NCI-H748 (cell line): ENCODE data around the gene YIPF5.

ENCODE experiments used
- DNase-seq: peaks from one replicate; lab custom pipeline; 2025; ENCODE audit not compliant: unreplicated experiment; lab: John Stamatoyannopoulos, UW

Gene YIPF5

DNA sequence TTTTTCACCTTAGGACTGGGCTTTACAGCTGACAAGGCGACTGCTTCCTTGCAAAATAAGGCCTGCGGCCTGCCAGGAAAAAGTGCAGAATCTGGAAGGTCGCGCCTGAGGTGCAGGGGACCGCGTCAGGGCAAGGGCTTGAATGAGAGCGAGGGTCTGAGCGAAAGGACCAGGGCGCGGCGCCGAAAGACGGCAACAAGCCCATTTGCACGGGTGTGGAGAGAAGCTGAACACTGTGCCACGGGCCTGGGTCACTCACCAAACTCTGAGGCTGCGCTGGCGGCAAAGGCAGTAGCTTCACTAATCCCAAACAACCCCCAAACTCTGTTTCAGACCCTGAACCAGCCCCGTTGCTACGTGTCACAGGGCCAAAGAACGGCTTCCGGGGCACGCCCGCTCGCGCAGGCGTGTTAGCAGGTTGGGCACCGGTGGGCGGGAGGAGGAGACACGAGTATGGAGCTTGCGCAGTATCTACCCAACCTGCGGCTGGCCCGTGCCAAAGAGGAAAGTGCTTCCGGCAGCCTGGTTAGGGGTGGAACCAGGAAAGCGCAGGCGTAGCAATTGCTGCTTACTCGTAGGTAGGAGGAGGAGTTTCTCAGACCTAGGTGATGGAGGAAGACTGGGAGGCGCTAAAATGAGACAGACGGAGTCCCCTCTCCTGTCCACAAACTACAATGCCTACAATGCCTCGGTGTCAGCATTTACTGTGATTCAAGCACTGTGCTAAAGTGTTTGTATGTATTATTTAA lies at the start of gene YIPF5, which contains the start of gene KCTD16:
TSS of gene YIPF5 (minus strand) at position 384 of the 749 bp plus-strand sequence. CDS start 704 bp downstream, outside the sequence.
TSS of gene KCTD16 (plus strand) at position 598 of the 749 bp plus-strand sequence.
- DNase-seq, result peak; percentile 98

DNA sequence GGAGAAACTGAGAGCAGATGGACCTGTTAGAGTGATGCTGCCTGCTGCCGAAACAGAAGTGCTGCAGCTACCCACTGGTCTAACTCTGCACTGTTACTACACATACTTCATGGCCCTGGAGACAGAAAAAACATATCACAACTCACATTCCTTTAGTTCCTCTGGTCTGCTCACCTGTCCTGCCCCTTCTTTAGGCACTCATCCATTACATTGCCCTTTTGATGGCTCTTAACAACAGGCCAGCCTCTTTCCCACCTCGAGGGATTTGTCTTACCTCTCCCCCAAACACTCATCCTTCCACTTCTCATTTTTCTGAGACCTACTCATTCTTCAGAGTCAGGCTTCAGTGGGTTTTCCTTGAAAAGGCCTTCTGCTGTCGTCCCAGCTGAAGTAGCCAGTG lies 49.4 kb upstream of the YIPF5 start:
- DNase-seq, result no peak

DNA sequence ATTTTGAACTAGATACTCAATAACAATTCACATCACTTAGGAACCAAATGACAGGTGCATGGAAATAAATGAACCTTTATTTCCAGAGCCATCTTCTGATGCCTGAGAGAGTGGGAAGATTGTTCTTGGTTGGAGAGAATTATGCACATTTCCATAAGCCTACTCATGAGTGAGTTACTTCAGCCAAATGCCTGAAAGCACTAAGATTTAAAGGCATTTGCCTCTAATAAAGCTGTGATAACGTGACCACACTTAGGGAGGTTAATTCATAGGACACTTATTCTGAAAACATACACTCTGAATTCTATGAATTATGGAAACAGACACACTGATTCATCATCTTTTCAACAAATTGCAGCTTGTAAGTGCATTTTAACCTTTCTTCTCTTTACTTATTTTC lies 40.2 kb upstream of the YIPF5 start:
- peak; percentile 31 for DNase-seq

DNA sequence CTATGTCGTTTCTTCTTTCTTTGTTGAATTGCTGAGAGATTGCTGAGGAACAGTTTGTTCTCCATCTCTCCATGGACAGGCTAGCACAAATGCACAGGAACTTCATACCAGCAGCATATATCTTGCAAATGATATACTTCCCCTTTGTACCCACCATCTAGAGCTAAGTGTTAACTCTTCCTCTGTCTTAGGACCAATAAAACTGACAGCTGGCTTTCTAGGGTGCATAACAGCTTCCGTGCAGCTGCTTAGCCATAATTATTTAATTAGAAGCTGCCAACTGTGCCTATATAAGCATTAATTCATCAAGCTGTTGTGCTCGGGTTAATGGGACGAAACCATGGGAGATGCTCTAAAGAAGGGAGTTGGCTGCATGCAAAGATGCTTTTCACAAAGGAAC lies 38.9 kb upstream of the YIPF5 start:
- peak; percentile 88 for DNase-seq

DNA sequence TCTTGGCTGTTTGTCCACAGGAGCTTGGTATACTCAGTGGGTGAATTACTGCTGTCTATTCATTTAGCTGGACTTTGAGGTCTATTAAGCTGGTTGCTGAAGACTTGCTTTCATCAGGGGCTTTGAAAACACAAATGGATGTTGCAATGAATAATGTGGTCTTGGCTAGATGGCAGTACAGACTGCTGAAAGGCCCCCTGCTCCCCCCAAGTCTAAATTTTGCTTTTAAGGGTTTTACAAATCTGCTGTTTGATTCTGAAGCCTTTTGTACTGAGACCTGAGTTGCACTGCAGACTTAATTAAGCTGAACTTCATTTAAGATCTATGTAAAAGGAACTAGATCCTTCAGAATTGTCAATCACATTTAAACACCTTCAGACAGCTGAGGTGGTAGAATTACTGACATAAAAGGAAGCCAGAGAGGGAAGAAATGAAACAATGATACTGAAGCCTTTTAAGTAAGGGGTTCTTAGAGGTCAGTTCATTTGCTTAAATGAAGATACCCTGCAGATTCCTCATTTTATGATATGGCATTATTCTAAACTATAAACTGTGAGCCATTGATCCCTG lies 37.5 kb upstream of the YIPF5 start:
- DNase-seq, result peak; percentile 86

DNA sequence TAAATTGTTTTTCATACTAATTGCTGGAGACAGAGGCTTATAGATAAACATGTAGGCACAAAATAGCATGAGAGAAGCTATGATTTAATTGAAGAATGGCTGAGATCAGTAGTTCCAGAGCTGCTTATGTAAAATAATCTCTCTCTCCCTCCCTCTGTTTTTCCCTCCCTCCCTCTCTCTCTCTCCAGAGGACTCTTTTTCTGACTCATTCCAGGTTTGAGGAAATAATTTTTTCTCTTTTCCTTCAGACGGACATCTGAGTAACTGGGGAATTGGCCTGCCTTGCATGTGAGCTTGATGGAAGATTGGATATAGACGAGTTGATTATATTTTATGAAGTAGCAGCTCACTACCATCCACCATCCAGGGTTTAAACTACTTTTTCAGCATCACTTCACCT lies 35.7 kb upstream of the YIPF5 start:
- no peak for DNase-seq

DNA sequence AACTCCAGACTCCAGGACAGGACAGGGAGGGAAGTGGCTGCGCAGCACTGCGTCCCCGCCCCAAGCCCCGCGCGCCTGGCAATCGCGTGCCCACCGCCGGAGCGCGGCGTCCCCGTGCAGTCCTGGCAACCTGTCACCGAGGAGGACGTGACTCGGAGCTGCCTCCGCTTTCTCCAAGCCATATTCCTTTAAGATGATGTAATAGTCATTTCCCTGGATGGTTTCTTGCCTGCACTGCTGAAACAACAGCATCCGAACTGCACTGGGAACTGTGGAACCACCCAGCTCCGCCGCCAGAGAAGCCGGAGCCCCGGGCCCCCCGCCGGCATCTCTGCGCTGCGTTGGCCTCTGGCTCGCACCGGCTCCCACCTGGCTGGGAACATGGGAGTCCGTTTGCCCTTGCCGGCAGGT lies 34.7 kb upstream of the YIPF5 start:
- DNase-seq, result peak; percentile 86

DNA sequence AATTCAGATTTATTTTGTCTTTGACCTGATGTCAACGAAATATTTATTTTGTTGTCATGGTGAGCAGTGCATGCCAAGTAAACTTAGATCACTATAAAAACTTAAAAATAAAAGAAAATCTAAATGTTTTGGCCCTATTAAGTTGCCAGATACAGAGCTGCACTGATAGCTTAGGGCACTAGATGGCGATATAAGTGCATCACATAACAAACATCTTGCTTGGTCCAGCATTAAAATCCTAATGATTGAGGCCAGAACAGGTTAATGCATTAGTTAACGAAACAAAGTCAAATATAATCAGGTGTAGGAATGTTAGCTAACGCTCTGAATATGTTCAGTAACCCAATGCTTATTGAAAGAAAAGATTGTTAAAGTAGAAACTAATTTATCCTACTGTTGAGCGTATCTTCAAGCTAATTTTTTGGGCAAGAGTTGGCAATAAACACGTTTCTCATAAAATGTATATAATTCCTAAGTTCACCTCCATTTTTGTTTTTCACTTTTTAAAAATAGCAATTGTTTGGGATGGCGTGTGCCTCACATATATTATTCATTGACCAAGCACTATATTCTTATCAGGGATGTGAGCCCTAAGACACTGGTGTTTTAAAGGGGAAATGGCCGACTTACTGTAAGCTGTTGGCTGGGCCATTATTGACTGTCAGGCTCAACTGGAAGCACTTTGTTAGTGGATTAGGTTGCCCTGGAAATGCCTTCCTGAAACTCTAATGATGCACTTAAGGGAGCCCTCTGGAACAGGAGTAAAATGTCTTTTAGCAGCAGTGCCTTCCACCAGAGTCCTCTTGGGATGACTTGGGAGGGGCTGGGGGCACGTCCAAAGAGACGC lies 33.5 kb upstream of the YIPF5 start:
- peak; percentile 90 for DNase-seq

DNA sequence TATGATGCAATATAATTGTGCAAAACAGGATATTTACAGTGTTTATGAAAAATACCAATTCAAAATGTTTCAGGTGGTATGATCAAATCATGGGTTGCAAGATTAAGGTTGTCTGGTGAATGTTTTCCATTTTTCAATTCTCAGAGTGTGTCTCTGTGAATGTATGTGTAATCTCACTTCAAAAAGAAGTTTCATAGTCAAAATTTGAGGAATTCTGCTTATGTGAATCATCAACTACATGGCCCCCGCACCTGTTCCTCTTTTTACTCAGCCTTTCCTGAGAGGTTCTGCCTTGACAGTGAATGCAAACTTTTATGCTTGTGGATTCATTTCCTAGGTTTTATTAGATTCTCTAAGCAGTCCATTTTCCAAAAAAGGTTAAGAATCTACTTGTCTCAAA lies 32.3 kb upstream of the YIPF5 start:
- DNase-seq, result no peak

DNA sequence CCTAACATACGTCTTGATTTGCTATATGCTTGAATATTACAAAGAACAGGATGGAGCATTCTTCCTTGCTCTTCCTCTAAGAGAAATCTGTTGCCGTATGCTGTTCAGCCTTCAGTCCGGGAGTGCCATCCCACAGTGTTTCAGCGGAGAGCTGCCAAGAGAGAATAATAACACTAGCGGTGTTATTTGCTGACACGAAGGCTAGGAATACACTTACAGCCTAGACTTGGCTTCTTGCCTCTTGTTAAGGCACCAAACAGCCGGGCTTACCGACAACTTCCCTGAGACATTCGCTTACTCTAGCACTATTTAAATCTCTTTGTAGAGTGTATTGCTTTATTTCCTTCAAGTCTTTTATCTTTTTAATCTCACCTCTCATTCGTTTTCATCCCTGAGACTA lies 31.6 kb upstream of the YIPF5 start:
- peak; percentile 9 for DNase-seq

DNA sequence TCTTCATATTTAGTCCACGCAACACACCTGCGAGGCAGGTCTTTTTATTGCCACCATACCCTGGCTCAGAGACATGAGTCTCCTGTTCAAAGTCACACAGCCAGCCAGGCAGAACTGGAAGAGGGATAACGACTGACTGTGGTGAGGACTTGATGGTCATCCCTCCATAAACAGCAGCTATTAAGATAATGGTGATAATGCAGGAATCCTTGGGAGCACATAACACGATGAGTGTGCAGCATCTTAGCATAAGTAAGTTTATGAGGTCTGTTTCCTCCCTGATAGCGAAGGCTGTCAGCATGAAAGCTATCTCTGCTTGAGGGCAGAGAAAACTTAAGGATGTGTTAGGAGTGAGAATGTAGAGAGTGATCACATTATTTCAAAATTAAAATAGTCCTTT lies 31.1 kb upstream of the YIPF5 start:
- no peak for DNase-seq

DNA sequence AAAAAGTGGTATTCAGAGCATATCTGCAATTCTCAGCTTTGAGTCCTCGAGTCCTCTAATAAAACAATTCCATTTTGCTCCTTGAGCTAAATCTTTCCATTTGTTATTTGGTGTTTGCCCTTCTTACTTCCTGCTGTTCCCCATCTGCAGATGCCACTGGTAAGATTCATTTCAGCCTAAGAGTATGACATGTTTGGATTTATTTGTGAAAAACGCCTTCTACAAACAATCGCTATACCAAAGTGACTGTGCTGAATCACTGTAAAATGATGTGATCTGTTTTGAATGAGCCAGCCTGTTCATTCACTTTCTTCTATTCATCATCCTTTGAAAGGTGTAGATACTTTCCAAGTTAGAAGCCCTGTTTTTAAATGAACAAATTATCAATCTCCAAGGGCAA lies 27.9 kb upstream of the YIPF5 start:
- peak; percentile 88 for DNase-seq

DNA sequence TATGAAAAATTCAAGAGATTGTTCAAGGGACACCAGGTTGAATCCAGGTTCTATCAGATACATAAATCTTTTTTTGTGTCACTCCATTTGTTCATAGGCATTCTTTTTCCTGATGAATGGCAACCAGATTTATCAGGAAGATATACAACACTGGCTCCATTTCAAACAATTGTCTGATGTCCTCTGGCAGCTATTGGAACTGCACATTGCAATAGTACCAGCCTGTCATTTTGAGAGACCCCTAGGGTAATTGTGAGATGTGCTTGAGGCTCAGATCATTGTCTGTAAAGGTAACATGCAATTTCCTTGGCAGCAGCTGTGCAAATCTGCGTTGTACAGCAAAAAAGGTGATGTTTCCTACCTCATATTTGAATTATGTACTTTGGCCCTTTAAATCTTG lies 26.2 kb upstream of the YIPF5 start:
- peak; percentile 55 for DNase-seq

DNA sequence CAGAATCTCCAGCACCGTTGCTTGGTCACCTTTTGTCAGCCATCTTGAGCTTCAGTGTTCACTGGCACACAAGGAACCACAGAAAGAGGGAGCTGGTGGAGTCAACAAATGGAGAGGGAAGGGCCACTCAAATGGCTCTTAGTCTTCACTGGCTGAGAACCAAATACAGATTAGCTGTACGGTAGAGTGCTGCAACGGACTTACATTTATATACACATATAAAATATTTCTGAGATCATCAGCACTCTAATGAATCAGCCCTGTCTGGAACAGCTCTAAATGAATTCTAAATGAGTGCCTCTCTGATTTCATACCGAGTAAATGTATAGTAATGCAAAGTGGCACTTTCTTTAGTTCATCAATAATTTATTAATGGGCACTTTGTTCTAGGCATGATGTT lies 25.0 kb upstream of the YIPF5 start:
- DNase-seq, result no peak

DNA sequence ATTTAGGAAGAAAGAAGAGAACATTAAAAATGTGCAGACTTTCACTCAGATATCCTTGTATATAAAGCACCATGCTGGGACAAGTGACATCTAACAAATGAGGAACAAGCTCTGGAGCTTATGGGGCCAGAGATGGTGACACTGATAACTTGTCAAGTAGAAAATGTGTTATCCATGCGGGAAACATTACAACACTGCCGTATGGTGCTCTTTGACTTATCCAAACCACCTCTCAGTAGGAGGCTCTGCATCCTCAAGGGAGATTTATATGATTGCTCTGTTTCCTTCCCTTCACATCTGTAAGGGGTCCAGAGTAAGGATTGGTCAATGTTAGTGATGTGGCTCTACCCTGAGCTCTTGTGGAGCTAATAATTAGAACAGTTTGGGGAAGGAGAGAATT lies 23.7 kb upstream of the YIPF5 start:
- DNase-seq, result no peak

DNA sequence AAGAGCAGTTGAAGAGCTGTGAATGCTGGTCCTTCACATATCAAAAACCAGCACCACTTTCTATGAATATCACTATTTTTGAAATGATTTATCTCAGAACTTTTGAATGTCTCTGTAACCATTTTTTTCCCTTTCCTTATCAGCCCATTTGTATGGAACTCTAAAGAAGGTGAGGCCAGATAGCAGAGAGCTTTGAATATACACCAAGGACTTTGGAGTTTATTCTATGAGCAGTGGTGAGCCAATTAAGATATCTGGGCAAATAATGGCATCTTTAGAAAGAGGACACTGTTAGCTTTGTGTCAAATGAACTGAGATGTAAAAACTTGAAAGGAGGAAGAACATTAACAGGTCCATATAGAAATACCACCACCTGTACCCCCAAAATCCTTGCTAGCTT lies 22.2 kb upstream of the YIPF5 start:
- no peak for DNase-seq

DNA sequence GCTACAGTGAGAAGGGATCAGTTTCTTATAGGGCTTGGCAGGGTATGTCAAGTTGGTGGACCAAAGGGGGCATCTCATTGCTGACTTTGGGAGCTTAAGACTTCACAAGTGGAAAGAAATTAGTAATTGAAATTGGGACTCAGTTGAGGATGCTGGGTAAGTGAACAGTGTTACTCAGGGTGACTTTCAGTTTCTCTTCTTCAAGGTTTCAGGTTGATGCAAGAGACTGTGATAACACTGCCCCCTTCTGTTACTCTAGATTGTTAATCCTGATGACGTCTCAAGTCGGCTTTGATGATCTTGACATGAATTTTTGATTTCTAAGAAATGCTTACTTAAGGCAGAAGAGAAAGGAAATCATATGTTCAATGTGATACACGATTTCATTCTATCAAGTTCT lies 21.5 kb upstream of the YIPF5 start:
- peak; percentile 51 for DNase-seq

DNA sequence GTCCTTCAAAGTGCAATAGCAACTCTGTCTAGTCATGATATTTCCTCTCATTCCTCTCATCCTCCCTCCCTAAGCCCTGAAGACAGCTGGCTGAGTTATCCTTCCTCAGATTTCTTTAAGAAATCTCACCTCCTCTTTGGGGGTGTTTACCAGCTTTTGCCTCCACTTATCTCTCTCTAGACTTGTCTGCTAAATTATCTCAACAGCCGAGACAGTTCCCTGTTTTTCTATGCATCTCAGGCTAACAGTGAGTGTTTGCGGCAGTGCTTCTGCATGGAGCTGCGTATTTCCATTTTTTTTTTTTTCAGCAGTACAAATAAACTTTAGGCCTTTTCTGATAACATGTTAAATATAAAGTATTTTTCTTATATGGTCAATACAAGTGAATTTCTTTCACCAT lies 21.1 kb upstream of the YIPF5 start:
- no peak for DNase-seq

DNA sequence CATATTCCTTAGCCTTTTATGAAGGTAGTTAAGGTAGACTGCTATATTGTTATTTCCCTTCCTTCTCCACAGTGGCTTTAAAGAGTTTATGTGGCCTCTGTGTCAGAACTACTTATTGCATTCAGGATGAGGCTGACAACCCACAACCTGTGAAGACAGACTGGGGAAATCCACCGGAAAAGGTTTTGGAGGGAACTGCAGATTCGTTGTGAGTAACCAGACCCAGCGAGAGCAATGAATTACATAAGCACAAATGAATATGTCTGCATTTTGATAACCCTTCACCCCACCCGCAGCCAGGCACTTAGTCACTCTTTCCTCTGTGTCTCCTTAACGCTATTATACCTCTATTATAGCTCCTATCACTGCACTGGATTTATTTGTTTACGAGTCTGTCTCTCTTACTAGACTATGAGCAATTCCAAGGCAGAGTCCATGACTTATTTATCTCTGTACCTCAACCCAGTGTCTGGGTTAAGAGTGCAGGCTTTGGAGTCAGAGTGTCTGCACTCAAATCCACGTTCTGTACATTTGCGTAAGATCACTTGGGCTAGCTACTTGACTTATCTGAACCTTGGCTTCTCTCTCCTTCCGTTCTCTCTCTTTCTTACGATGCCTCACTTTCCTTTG lies 19.5 kb upstream of the YIPF5 start:
- DNase-seq, result no peak

DNA sequence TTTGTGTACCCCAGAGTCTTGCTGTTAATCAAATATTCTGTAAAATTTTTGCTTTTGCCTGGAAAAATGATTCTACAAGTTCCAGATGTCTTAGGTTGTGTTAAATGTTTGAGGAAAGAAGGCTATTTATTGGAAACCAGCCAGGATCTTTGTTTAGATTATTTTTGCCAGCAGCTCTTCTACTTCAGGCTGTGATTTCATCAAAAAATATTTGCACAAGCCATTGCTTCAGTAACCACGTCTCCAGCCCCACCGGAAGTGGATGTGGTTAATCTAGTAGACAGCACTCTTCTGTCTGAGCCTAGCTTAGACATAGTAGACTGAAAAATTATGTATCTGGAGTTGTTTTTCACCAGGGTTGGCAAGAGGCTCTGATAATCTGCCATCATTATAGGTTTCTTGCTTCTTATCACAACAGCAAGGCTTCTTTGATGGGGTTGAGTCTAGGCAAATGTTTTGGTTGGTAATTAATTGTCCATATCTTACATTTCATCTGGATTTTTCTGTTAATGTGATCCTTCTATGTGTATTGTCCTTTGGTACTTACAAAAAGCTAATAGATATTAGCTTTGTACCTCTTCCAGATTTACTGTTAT lies 17.3 kb upstream of the YIPF5 start:
- DNase-seq, result peak; percentile 88

DNA sequence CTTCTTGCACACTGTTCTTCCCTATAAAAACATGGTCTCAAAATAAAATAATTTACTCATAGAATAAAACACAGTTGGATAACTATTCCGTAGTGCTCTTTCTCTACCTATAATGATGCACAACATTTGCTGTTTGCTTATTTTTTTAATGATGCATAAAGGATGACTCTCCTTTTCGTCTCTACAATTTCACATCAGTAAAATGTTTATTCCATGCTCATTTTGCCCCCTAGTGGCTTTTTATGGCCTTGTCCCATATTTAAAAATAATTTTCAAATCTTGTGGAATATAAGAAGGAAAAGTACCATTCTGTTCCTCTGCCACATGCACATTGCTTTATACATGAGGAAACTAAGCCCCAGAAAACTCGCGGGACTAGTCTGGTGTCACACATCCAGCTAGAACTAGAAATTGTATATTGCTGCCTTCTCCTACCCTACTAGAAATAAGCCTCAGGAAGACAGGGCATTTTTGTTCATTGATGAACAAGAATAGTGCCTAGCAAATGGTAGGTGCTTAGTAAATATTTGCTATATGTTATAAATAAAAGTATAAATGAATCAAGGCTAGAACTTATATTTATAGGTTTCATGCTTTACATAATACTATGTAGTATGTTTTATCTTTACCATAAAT lies 12.9 kb upstream of the YIPF5 start:
- peak; percentile 22 for DNase-seq
